Liver (tissue), 9 donors: Measurements from ENCODE around the gene PAMR1. TPM values are rescaled to one million over a fixed set of nuclear protein-coding genes. Genes with fewer than 3 reads are reported as not detected.

Source experiments
- DNase-seq: peaks from one replicate; pipeline ENCODE4 v3.0.0-alpha.2; 2017; ENCODE audit warnings: low spot score
- H3K27ac ChIP-seq, 2 donors: one replicate each; pipeline ENCODE4 v1.7.0; 2013; ENCODE audit warnings: inconsistent platforms in 2 of 2, low read length in 2 of 2, control low read depth in 1 of 2, low read depth in 1 of 2, mild to moderate bottlenecking in 1 of 2
- H3K27me3 ChIP-seq, 4 donors: one replicate each; pipeline versions ENCODE4 v1.6.1 to v1.7.0; 2013; ENCODE audit warnings: low read length in 3 of 4, inconsistent platforms in 1 of 4, mild to moderate bottlenecking in 1 of 4, moderate library complexity in 1 of 4; ENCODE audit not compliant: control insufficient read depth in 4 of 4, insufficient read depth in 4 of 4
- H3K36me3 ChIP-seq, 4 donors: one replicate each; pipeline versions ENCODE4 v1.6.1 to v1.7.0; 2013; ENCODE audit warnings: low read length in 3 of 4, mild to moderate bottlenecking in 3 of 4, low read depth in 1 of 4, moderate library complexity in 1 of 4; ENCODE audit not compliant: control insufficient read depth in 4 of 4, insufficient read depth in 3 of 4
- H3K4me1 ChIP-seq, 4 donors: one replicate each; pipeline versions ENCODE4 v1.6.1 to v1.7.0; 2013; ENCODE audit warnings: low read length in 3 of 4, mild to moderate bottlenecking in 3 of 4, moderate library complexity in 1 of 4; ENCODE audit not compliant: control insufficient read depth in 4 of 4, insufficient read depth in 4 of 4
- H3K4me3 ChIP-seq, 3 donors: one replicate each; pipeline versions ENCODE4 v1.6.1 to v1.7.0; 2013; ENCODE audit warnings: low read length in 3 of 3, control low read depth in 1 of 3, low read depth in 1 of 3, mild to moderate bottlenecking in 1 of 3
- H3K9ac ChIP-seq, 2 donors: one replicate each; pipeline ENCODE4 v1.7.0; 2013; ENCODE audit warnings: low read length in 2 of 2, mild to moderate bottlenecking in 2 of 2, moderate library complexity in 2 of 2, control low read depth in 1 of 2, low read depth in 1 of 2
- H3K9me3 ChIP-seq, 4 donors: one replicate each; pipeline versions ENCODE4 v1.6.1 to v1.7.0; 2013; ENCODE audit warnings: low read length in 3 of 4; ENCODE audit not compliant: control insufficient read depth in 4 of 4
- ATF3 ChIP-seq: IDR thresholded peaks from 2 replicates; pipeline ENCODE4 v1.6.1; 2016; ENCODE audit warnings: antibody characterized with exemption
- CTCF ChIP-seq: fragments of 150-350 bp; IDR thresholded peaks from 2 replicates; pipeline ENCODE4 v1.5.1; 2017; ENCODE audit warnings: improper control_type of control experiment, low read depth, low read length; ENCODE audit not compliant: missing input control
- EGR1 ChIP-seq, 2 donors: IDR thresholded peaks; 2 replicates each; pipeline ENCODE4 v1.6.1; 2016 to 2018; ENCODE audit warnings: antibody characterized with exemption in 2 of 2, low read depth in 2 of 2
- FOXA1 ChIP-seq: IDR thresholded peaks from 2 replicates; pipeline ENCODE4 v1.6.1; 2016; ENCODE audit warnings: antibody characterized with exemption
- FOXA2 ChIP-seq: IDR thresholded peaks from 2 replicates; pipeline ENCODE4 v1.6.1; 2016; ENCODE audit warnings: antibody characterized with exemption
- GABPA ChIP-seq, 2 donors: IDR thresholded peaks in 1 of 2; conservative IDR thresholded peaks in 1 of 2; 2 replicates each; pipeline ENCODE4 v1.6.1; 2016; ENCODE audit warnings: antibody characterized with exemption in 2 of 2, mild to moderate bottlenecking in 1 of 2, moderate library complexity in 1 of 2
- HNF4A ChIP-seq, 2 donors: conservative IDR thresholded peaks; 2 replicates each; pipeline ENCODE4 v1.6.1; 2016; ENCODE audit warnings: antibody characterized with exemption in 2 of 2, mild to moderate bottlenecking in 2 of 2
- JUND ChIP-seq, 2 donors: IDR thresholded peaks; 2 replicates each; pipeline ENCODE4 v1.6.1; 2016; ENCODE audit warnings: antibody characterized with exemption in 2 of 2
- MAX ChIP-seq: IDR thresholded peaks from 2 replicates; pipeline ENCODE4 v1.6.1; 2016; ENCODE audit warnings: antibody characterized with exemption
- RAD21 ChIP-seq, 2 donors: IDR thresholded peaks; 2 replicates each; pipeline ENCODE4 v1.6.1; 2016; ENCODE audit warnings: antibody characterized with exemption in 2 of 2, mild to moderate bottlenecking in 2 of 2
- REST ChIP-seq: IDR thresholded peaks from 2 replicates; pipeline ENCODE4 v1.6.1; 2016; ENCODE audit warnings: antibody characterized with exemption, mild to moderate bottlenecking
- SP1 ChIP-seq: IDR thresholded peaks from 2 replicates; pipeline ENCODE4 v1.6.1; 2018; ENCODE audit warnings: antibody characterized with exemption, mild to moderate bottlenecking
- TAF1 ChIP-seq: conservative IDR thresholded peaks from 2 replicates; pipeline ENCODE4 v1.6.1; 2016; ENCODE audit warnings: antibody characterized with exemption, mild to moderate bottlenecking
- YY1 ChIP-seq: IDR thresholded peaks from 2 replicates; pipeline ENCODE4 v1.6.1; 2016; ENCODE audit warnings: antibody characterized with exemption, mild to moderate bottlenecking
- WGBS: extraction: QIAGEN DNeasy Blood & Tissue Kit; methylation state at CpG from one replicate; pipeline ENCODE4 v1.1.7; 2013; 5-methylcytosine and 5-hydroxymethylcytosine counted together
- polyA plus RNA-seq, 2 donors: library from polyadenylated mRNA; stranded (reverse) in 1 of 2; unstranded in 1 of 2; fragments of 200-250 nt in 1 of 2; fragments of >200 nt in 1 of 2; fragmentation: Nextera tagmentation in 1 of 2; extraction: Ambion mirVana in 1 of 2; gene quantifications; one replicate each; pipeline versions ENCODE4 v1.2.1 to v1.2.3, GENCODE V29; 2013 to 2015
- total RNA-seq, 2 donors: library from RNA; depleted of rRNA; stranded (reverse); fragments of >200 nt; gene quantifications; one replicate each; pipeline ENCODE4 v1.2.3, GENCODE V29; 2014
- donor health status: healthy.
- donor health status: healthy.
- donor health status: healthy.
- donor health status: healthy.
- donor health status: healthy.

The PAMR1 gene
- total and polyA plus RNA-seq, 4 donors: 2.0 to 5.0 (median 2.8) TPM

GRCh38 chr11:35563484-35564244 is 38.2 kb upstream of the PAMR1 start:
- H3K27me3 ChIP-seq: peaks cover 0 to 11% (median 0%) of the 10 kb centered on the region in 4 donors
- DNase-seq: no peak
- no peaks in the 10 kb centered on the region for H3K4me1 ChIP-seq
- WGBS: 77% methylated on average over 6 of the region's 6 CpGs
- TF ChIP-seq RAD21 (IDR thresholded peaks at IDR 0.05): no peak
- TF ChIP-seq HNF4A (conservative IDR thresholded peaks at IDR 0.05): no peak
- TF ChIP-seq JUND (IDR thresholded peaks at IDR 0.05): no peak
- no peak for TF ChIP-seq CTCF
- TF ChIP-seq ATF3: no peak
- TF ChIP-seq TAF1: no peak
- TF ChIP-seq EGR1 (IDR thresholded peaks at IDR 0.05; ENCODE audit: low read depth in 2 of 2): no peak
- no peaks in the 10 kb centered on the region for H3K36me3 ChIP-seq
- H3K27ac ChIP-seq: no peak overlapping the region
- H3K9me3 ChIP-seq: no peaks in the 10 kb centered on the region
- H3K4me3 ChIP-seq: no peak overlapping the region
- H3K9ac ChIP-seq: no peak overlapping the region

- no peaks in the 10 kb centered on the region for H3K4me1 ChIP-seq
- DNase-seq: no peak
- no peak overlapping the region for H3K27ac ChIP-seq
- H3K9ac ChIP-seq: no peak overlapping the region
- 81% methylated on average over 5 of the region's 5 CpGs for WGBS
- no peaks in the 10 kb centered on the region for H3K9me3 ChIP-seq
- H3K4me3 ChIP-seq: no peak overlapping the region
- H3K36me3 ChIP-seq: no peaks in the 10 kb centered on the region
- TF ChIP-seq YY1: no peak
- no peak for TF ChIP-seq TAF1
- no peak for TF ChIP-seq SP1
- H3K27me3 ChIP-seq: peaks cover 0 to 3% (median 0%) of the 10 kb centered on the region in 4 donors
Measured at GRCh38 chr11:35559949-35560348, 34.5 kb upstream of the PAMR1 start.

GRCh38 chr11:35558513-35558912 is 33.1 kb upstream of the PAMR1 start:
- no peak overlapping the region for H3K4me3 ChIP-seq
- TF ChIP-seq RAD21 (IDR thresholded peaks at IDR 0.05): peak in 1 of 2 donors; percentile 27
- TF ChIP-seq FOXA1: no peak
- no peaks in the 10 kb centered on the region for H3K9me3 ChIP-seq
- WGBS: 72% methylated on average over 3 of the region's 3 CpGs
- peaks cover 0 to 6% (median 0%) of the 10 kb centered on the region in 4 donors for H3K27me3 ChIP-seq
- no peak overlapping the region for H3K9ac ChIP-seq
- no peaks in the 10 kb centered on the region for H3K4me1 ChIP-seq
- H3K36me3 ChIP-seq: no peaks in the 10 kb centered on the region
- no peak for DNase-seq
- no peak overlapping the region for H3K27ac ChIP-seq

GRCh38 chr11:35555488-35555887 is 30.1 kb upstream of the PAMR1 start:
- H3K9ac ChIP-seq: no peak overlapping the region
- H3K9me3 ChIP-seq: no peaks in the 10 kb centered on the region
- no peak for DNase-seq
- H3K36me3 ChIP-seq: no peaks in the 10 kb centered on the region
- H3K27ac ChIP-seq: no peak overlapping the region
- H3K4me1 ChIP-seq: no peaks in the 10 kb centered on the region
- H3K27me3 ChIP-seq: peaks cover 0 to 6% (median 0%) of the 10 kb centered on the region in 4 donors
- H3K4me3 ChIP-seq: no peak overlapping the region
- TF ChIP-seq SP1 (no peak), GABPA (IDR thresholded peaks at IDR 0.05 in 1 of 2, conservative IDR thresholded peaks at IDR 0.05 in 1 of 2) (no peak), HNF4A (conservative IDR thresholded peaks at IDR 0.05) (no peak), ATF3 (no peak), REST (no peak), FOXA2 (no peak), CTCF (no peak), YY1 (no peak), MAX (no peak)
